Retina (tissue), 1 donor: ENCODE measurements around the gene SMIM13.

Experiments
- DNase-seq: peaks from one replicate; pipeline ENCODE4 v3.0.0-alpha.2; 2016

SMIM13 gene

GRCh38 chr6:11123978-11124377, 30.3 kb downstream of the SMIM13 start:
- DNase-seq: no peak

- no peak for DNase-seq
Measured at GRCh38 chr6:11126876-11127275, 33.2 kb downstream of the SMIM13 start.

- no peak for DNase-seq
Measured at GRCh38 chr6:11128608-11129007, 35.0 kb downstream of the SMIM13 start.

GRCh38 chr6:11129908-11130565, 36.4 kb downstream of the SMIM13 start:
- DNase-seq: no peak

- DNase-seq: no peak
Measured at GRCh38 chr6:11130605-11131004, 37.0 kb downstream of the SMIM13 start.

GRCh38 chr6:11132194-11132888, 38.7 kb downstream of the SMIM13 start:
- DNase-seq: no peak

- DNase-seq: no peak
Measured at GRCh38 chr6:11133281-11133680, 39.6 kb downstream of the SMIM13 start.

GRCh38 chr6:11136809-11137208, 43.2 kb downstream of the SMIM13 start:
- DNase-seq: no peak

GRCh38 chr6:11139051-11139960, 45.7 kb downstream of the SMIM13 start:
- no peak for DNase-seq

- DNase-seq: no peak
Measured at GRCh38 chr6:11140056-11140455, 46.4 kb downstream of the SMIM13 start.

GRCh38 chr6:11141295-11141694, 47.7 kb downstream of the SMIM13 start:
- DNase-seq: no peak

- no peak for DNase-seq
Measured at GRCh38 chr6:11142296-11143027, 48.8 kb downstream of the SMIM13 start.

GRCh38 chr6:11143394-11144371, 50.0 kb downstream of the SMIM13 start:
- no peak for DNase-seq

- DNase-seq: peak; percentile 76
Measured at GRCh38 chr6:11144393-11144851, 50.8 kb downstream of the SMIM13 start.

- DNase-seq: no peak
Measured at GRCh38 chr6:11146117-11146826, 52.6 kb downstream of the SMIM13 start.

GRCh38 chr6:11149551-11149950, 55.9 kb downstream of the SMIM13 start:
- no peak for DNase-seq

GRCh38 chr6:11151488-11151887, 57.9 kb downstream of the SMIM13 start:
- no peak for DNase-seq

- DNase-seq: no peak
Measured at GRCh38 chr6:11152581-11152980, 58.9 kb downstream of the SMIM13 start.

- DNase-seq: no peak
Measured at GRCh38 chr6:11153447-11153846, 59.8 kb downstream of the SMIM13 start.

- no peak for DNase-seq
Measured at GRCh38 chr6:11155589-11155988, 62.0 kb downstream of the SMIM13 start.

- no peak for DNase-seq
Measured at GRCh38 chr6:11160199-11160598, 66.6 kb downstream of the SMIM13 start.
